ENCODE data around the gene AFAP1.
"Not testable (repeated sequence)": the region's sequence is repeated elsewhere in the genome, so short reads cannot be mapped to it uniquely, and the experiment has no call there.

AFAP1 gene

GRCh38 chr4:7924163-7924562, 15.5 kb downstream of the AFAP1 start:
- in situ Hi-C loops (cut with MboI; ENCODE audit: low sequenced_read_pairs) = no loop called here

- in situ Hi-C loops (cut with MboI; ENCODE audit: low sequenced_read_pairs) = no loop called here
Observed at GRCh38 chr4:7922466-7922865, 17.2 kb downstream of the AFAP1 start.

GRCh38 chr4:7918981-7919380, 20.7 kb downstream of the AFAP1 start:
- in situ Hi-C loops (cut with MboI; ENCODE audit: low sequenced_read_pairs) = no loop called here

- in situ Hi-C loops (cut with MboI; ENCODE audit: low sequenced_read_pairs) = not testable (repeated sequence)
Observed at GRCh38 chr4:7918187-7918586, 21.5 kb downstream of the AFAP1 start.

GRCh38 chr4:7917669-7918068, 22.0 kb downstream of the AFAP1 start:
- in situ Hi-C loops (cut with MboI; ENCODE audit: low sequenced_read_pairs) = no loop called here

- in situ Hi-C loops (cut with MboI; ENCODE audit: low sequenced_read_pairs) = no loop called here
Observed at GRCh38 chr4:7915875-7916242, 23.8 kb downstream of the AFAP1 start.

GRCh38 chr4:7912826-7913225, 26.8 kb downstream of the AFAP1 start:
- in situ Hi-C loops (cut with MboI; ENCODE audit: low sequenced_read_pairs) = no loop called here

- in situ Hi-C loops (cut with MboI; ENCODE audit: low sequenced_read_pairs) = no loop called here
Observed at GRCh38 chr4:7910952-7911578, 28.6 kb downstream of the AFAP1 start.

- in situ Hi-C loops (cut with MboI; ENCODE audit: low sequenced_read_pairs) = no loop called here
Observed at GRCh38 chr4:7910263-7910896, 29.3 kb downstream of the AFAP1 start.

GRCh38 chr4:7909463-7910262, 30.0 kb downstream of the AFAP1 start:
- in situ Hi-C loops (cut with MboI; ENCODE audit: low sequenced_read_pairs) = no loop called here

- in situ Hi-C loops (cut with MboI; ENCODE audit: low sequenced_read_pairs) = no loop called here
Observed at GRCh38 chr4:7908668-7909067, 31.0 kb downstream of the AFAP1 start.

GRCh38 chr4:7907142-7907541, 32.5 kb downstream of the AFAP1 start:
- in situ Hi-C loops (cut with MboI; ENCODE audit: low sequenced_read_pairs) = no loop called here

- in situ Hi-C loops (cut with MboI; ENCODE audit: low sequenced_read_pairs) = no loop called here
Observed at GRCh38 chr4:7906171-7906701, 33.4 kb downstream of the AFAP1 start.

- in situ Hi-C loops (cut with MboI; ENCODE audit: low sequenced_read_pairs) = no loop called here
Observed at GRCh38 chr4:7904952-7905915, 34.4 kb downstream of the AFAP1 start.

GRCh38 chr4:7903791-7904516, 35.7 kb downstream of the AFAP1 start:
- in situ Hi-C loops (cut with MboI; ENCODE audit: low sequenced_read_pairs) = no loop called here

- in situ Hi-C loops (cut with MboI; ENCODE audit: low sequenced_read_pairs) = no loop called here
Observed at GRCh38 chr4:7902826-7903225, 36.8 kb downstream of the AFAP1 start.

- in situ Hi-C loops (cut with MboI; ENCODE audit: low sequenced_read_pairs) = no loop called here
Observed at GRCh38 chr4:7902101-7902553, 37.5 kb downstream of the AFAP1 start.

GRCh38 chr4:7901311-7901885, 38.3 kb downstream of the AFAP1 start:
- in situ Hi-C loops (cut with MboI; ENCODE audit: low sequenced_read_pairs) = no loop called here

GRCh38 chr4:7900334-7900909, 39.2 kb downstream of the AFAP1 start:
- in situ Hi-C loops (cut with MboI; ENCODE audit: low sequenced_read_pairs) = no loop called here
